HepG2 (cell line): ENCODE results near the gene RASSF4. TPM values are rescaled to one million over a fixed set of nuclear protein-coding genes. Genes with fewer than 3 reads are reported as not detected.

Source experiments
- ATF7-NPFF ChIP-seq: sonication (generic); formaldehyde crosslinking; IDR thresholded peaks from 2 replicates; pipeline ENCODE4 v1.8.1; 2023; ENCODE audit warnings: mild to moderate bottlenecking, low read depth, missing genetic modification reagents, moderate library complexity
- BORCS8-MEF2B ChIP-seq: sonication (generic); formaldehyde crosslinking; IDR thresholded peaks from 2 replicates; pipeline ENCODE4 v1.8.0; 2022; ENCODE audit warnings: mild to moderate bottlenecking, missing genetic modification reagents
- HOXA5 ChIP-seq: sonication (generic); formaldehyde crosslinking; IDR thresholded peaks from 2 replicates; pipeline ENCODE4 v1.4.0; 2020; ENCODE audit warnings: missing genetic modification reagents
- RBM22 ChIP-seq: fragments of 200-400 bp; formaldehyde crosslinking; optimal IDR thresholded peaks from 2 replicates; pipeline ENCODE3; 2017; ENCODE audit warnings: mild to moderate bottlenecking, low read length, moderate library complexity
- RFXAP ChIP-seq: sonication (generic); formaldehyde crosslinking; IDR thresholded peaks from 2 replicates; pipeline ENCODE4 v1.4.0; 2020; ENCODE audit warnings: missing genetic modification reagents, borderline replicate concordance
- SYNCRIP ChIP-seq: fragments of 200-400 bp; formaldehyde crosslinking; IDR thresholded peaks from 2 replicates; pipeline ENCODE4 v1.6.1; 2018; ENCODE audit warnings: mild to moderate bottlenecking, low read depth, low read length; ENCODE audit not compliant: insufficient read depth
- U2AF1 ChIP-seq: fragments of 200-400 bp; formaldehyde crosslinking; optimal IDR thresholded peaks from 2 replicates; pipeline ENCODE3; 2017; ENCODE audit warnings: mild to moderate bottlenecking, low read depth, low read length
- ZNF253 ChIP-seq: sonication (generic); formaldehyde crosslinking; IDR thresholded peaks from 2 replicates; pipeline ENCODE4 v1.8.0; 2022; ENCODE audit warnings: mild to moderate bottlenecking, missing genetic modification reagents, borderline replicate concordance
- ZNF382 ChIP-seq: sonication (generic); formaldehyde crosslinking; IDR thresholded peaks from 2 replicates; pipeline ENCODE4 v1.5.0; 2020; ENCODE audit warnings: missing genetic modification reagents, mild to moderate bottlenecking, borderline replicate concordance
- ZNF781 ChIP-seq: sonication (generic); formaldehyde crosslinking; IDR thresholded peaks from 2 replicates; pipeline ENCODE4 v1.5.1; 2020; ENCODE audit warnings: borderline replicate concordance, mild to moderate bottlenecking, missing genetic modification reagents; ENCODE audit errors: not compliant biosample characterization
- polyA plus RNA-seq, 8 experiments: library from polyadenylated mRNA; depleted of rRNA in 3 of 8; stranded (reverse) in 7 of 8; unstranded in 1 of 8; fragments of >200 nt; fragmentation: Illumina TruSeq in 4 of 8; extraction: Trizol in 4 of 8; gene quantifications; 2 replicates each; pipeline versions ENCODE4 v1.2.1 to v1.2.3, GENCODE V29; 2011 to 2016; ENCODE audit warnings: low read depth in 4 of 8, missing spikeins in 1 of 8, mixed read lengths in 1 of 8; ENCODE audit not compliant: insufficient read depth in 1 of 8
- total RNA-seq, 5 experiments: library from RNA; depleted of rRNA; stranded (reverse); fragments of >200 nt; fragmentation: Illumina TruSeq; extraction: Trizol; gene quantifications; 2 replicates each; pipeline ENCODE4 v1.2.3, GENCODE V29; 2016; ENCODE audit warnings: low read depth in 1 of 5
- TF ChIP-seq, protein P1 (sequence below): sonication (generic); formaldehyde crosslinking; IDR thresholded peaks from 2 replicates; pipeline ENCODE4 v1.4.0; 2020; ENCODE audit warnings: mild to moderate bottlenecking, missing genetic modification reagents
- TF ChIP-seq, protein P2 (sequence below): sonication (generic); formaldehyde crosslinking; IDR thresholded peaks from 2 replicates; pipeline ENCODE4 v1.5.1; 2020; ENCODE audit warnings: missing genetic modification reagents, mild to moderate bottlenecking, borderline replicate concordance
- TF ChIP-seq, protein P3 (sequence below): sonication (generic); formaldehyde crosslinking; IDR thresholded peaks from 2 replicates; pipeline ENCODE4 v1.5.1; 2020; ENCODE audit warnings: mild to moderate bottlenecking, missing genetic modification reagents, borderline replicate concordance

RASSF4 gene
- total and polyA plus RNA-seq, 2 of the 13 experiments (the other 11 are each of a cell fraction or from before 2014, with no cell fraction given): 34.0 to 51.7 TPM

DNA sequence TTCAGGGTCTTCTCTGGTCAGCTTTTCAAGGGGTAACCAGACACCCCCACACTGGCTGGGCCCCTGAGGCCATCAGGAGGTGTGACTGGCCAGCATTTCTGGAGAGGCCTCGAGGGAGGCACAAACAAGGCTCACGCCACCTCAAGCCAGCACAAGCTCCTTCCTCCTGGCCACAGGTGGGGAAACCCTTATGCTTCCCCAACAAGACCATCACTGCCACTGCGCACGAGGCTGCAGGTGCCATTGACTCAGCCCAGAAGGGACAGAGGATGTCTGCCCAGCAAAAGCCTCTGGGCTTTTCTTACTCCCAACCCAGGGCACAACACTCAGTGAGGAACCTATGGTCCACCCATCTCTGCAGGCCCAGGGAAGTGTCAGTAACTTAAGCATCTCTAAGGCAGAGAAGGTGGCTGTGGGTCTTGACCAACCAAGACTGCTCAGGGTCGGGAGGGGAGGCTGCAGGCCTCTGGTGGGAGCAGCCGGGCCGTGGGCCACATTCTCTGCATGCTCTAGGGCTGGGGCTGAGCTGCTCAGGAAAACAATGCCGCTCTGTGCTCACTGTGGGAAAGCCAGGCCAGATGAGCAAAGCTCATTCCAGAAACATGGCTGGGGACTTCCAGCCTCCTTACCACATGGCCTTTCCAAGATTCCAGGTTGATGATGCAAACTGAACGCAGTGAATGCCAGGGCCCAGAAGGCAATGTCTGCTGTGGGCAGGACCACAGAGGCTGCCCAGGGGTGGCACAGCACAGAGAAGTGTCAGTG, 24.2 kb upstream of the RASSF4 start (continued):
- TF ChIP-seq, protein P1, sequence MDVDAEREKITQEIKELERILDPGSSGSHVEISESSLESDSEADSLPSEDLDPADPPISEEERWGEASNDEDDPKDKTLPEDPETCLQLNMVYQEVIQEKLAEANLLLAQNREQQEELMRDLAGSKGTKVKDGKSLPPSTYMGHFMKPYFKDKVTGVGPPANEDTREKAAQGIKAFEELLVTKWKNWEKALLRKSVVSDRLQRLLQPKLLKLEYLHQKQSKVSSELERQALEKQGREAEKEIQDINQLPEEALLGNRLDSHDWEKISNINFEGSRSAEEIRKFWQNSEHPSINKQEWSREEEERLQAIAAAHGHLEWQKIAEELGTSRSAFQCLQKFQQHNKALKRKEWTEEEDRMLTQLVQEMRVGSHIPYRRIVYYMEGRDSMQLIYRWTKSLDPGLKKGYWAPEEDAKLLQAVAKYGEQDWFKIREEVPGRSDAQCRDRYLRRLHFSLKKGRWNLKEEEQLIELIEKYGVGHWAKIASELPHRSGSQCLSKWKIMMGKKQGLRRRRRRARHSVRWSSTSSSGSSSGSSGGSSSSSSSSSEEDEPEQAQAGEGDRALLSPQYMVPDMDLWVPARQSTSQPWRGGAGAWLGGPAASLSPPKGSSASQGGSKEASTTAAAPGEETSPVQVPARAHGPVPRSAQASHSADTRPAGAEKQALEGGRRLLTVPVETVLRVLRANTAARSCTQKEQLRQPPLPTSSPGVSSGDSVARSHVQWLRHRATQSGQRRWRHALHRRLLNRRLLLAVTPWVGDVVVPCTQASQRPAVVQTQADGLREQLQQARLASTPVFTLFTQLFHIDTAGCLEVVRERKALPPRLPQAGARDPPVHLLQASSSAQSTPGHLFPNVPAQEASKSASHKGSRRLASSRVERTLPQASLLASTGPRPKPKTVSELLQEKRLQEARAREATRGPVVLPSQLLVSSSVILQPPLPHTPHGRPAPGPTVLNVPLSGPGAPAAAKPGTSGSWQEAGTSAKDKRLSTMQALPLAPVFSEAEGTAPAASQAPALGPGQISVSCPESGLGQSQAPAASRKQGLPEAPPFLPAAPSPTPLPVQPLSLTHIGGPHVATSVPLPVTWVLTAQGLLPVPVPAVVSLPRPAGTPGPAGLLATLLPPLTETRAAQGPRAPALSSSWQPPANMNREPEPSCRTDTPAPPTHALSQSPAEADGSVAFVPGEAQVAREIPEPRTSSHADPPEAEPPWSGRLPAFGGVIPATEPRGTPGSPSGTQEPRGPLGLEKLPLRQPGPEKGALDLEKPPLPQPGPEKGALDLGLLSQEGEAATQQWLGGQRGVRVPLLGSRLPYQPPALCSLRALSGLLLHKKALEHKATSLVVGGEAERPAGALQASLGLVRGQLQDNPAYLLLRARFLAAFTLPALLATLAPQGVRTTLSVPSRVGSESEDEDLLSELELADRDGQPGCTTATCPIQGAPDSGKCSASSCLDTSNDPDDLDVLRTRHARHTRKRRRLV: no peak
- TF ChIP-seq ZNF781 (peak; percentile 72), ATF7-NPFF (CRISPR knock-in tag) (peak; percentile 92), ZNF382 (CRISPR knock-in tag) (no peak), RBM22 (no peak), ZNF253 (CRISPR knock-in tag) (peak; percentile 93), U2AF1 (no peak), SYNCRIP (no peak), RFXAP (CRISPR knock-in tag) (peak; percentile 53; the same call in 1 of the 2 replicates), HOXA5 (CRISPR knock-in tag) (no peak; the same call in 1 of the 2 replicates), BORCS8-MEF2B (CRISPR knock-in tag) (peak; percentile 85)
- TF ChIP-seq, protein P2, sequence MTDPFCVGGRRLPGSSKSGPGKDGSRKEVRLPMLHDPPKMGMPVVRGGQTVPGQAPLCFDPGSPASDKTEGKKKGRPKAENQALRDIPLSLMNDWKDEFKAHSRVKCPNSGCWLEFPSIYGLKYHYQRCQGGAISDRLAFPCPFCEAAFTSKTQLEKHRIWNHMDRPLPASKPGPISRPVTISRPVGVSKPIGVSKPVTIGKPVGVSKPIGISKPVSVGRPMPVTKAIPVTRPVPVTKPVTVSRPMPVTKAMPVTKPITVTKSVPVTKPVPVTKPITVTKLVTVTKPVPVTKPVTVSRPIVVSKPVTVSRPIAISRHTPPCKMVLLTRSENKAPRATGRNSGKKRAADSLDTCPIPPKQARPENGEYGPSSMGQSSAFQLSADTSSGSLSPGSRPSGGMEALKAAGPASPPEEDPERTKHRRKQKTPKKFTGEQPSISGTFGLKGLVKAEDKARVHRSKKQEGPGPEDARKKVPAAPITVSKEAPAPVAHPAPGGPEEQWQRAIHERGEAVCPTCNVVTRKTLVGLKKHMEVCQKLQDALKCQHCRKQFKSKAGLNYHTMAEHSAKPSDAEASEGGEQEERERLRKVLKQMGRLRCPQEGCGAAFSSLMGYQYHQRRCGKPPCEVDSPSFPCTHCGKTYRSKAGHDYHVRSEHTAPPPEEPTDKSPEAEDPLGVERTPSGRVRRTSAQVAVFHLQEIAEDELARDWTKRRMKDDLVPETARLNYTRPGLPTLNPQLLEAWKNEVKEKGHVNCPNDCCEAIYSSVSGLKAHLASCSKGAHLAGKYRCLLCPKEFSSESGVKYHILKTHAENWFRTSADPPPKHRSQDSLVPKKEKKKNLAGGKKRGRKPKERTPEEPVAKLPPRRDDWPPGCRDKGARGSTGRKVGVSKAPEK: no peak
- TF ChIP-seq, protein P3, sequence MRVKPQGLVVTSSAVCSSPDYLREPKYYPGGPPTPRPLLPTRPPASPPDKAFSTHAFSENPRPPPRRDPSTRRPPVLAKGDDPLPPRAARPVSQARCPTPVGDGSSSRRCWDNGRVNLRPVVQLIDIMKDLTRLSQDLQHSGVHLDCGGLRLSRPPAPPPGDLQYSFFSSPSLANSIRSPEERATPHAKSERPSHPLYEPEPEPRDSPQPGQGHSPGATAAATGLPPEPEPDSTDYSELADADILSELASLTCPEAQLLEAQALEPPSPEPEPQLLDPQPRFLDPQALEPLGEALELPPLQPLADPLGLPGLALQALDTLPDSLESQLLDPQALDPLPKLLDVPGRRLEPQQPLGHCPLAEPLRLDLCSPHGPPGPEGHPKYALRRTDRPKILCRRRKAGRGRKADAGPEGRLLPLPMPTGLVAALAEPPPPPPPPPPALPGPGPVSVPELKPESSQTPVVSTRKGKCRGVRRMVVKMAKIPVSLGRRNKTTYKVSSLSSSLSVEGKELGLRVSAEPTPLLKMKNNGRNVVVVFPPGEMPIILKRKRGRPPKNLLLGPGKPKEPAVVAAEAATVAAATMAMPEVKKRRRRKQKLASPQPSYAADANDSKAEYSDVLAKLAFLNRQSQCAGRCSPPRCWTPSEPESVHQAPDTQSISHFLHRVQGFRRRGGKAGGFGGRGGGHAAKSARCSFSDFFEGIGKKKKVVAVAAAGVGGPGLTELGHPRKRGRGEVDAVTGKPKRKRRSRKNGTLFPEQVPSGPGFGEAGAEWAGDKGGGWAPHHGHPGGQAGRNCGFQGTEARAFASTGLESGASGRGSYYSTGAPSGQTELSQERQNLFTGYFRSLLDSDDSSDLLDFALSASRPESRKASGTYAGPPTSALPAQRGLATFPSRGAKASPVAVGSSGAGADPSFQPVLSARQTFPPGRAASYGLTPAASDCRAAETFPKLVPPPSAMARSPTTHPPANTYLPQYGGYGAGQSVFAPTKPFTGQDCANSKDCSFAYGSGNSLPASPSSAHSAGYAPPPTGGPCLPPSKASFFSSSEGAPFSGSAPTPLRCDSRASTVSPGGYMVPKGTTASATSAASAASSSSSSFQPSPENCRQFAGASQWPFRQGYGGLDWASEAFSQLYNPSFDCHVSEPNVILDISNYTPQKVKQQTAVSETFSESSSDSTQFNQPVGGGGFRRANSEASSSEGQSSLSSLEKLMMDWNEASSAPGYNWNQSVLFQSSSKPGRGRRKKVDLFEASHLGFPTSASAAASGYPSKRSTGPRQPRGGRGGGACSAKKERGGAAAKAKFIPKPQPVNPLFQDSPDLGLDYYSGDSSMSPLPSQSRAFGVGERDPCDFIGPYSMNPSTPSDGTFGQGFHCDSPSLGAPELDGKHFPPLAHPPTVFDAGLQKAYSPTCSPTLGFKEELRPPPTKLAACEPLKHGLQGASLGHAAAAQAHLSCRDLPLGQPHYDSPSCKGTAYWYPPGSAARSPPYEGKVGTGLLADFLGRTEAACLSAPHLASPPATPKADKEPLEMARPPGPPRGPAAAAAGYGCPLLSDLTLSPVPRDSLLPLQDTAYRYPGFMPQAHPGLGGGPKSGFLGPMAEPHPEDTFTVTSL (CRISPR knock-in tag): no peak
